Mononuclear cell (primary cell): ENCODE measurements around the gene CLEC10A. TPM values are rescaled to one million over a fixed set of nuclear protein-coding genes. Genes with fewer than 3 reads are reported as not detected.

ENCODE experiments used
- H3K27me3 ChIP-seq: 2 replicates; pipeline ENCODE4 v1.6.0; 2011; ENCODE audit warnings: low read length, control low read depth; ENCODE audit not compliant: insufficient read depth
- H3K4me1 ChIP-seq: 2 replicates; pipeline ENCODE4 v1.5.1; 2011; ENCODE audit warnings: mild to moderate bottlenecking, low read length, control low read depth; ENCODE audit not compliant: insufficient read depth
- H3K4me3 ChIP-seq: 2 replicates; pipeline ENCODE4 v1.5.1; 2011; ENCODE audit warnings: mild to moderate bottlenecking, low read length, moderate library complexity
- H3K9me3 ChIP-seq: 2 replicates; pipeline ENCODE4 v1.5.1; 2011; ENCODE audit warnings: low read depth, mild to moderate bottlenecking, control low read depth, low read length
- total RNA-seq: library from RNA; depleted of rRNA; stranded (reverse); fragments of >200 nt; gene quantifications from one replicate; pipeline ENCODE4 v1.2.3, GENCODE V29; 2012

CLEC10A gene
- total RNA-seq, 1 donor: 8.6 TPM

GRCh38 chr17:7042501-7043181, 37.4 kb downstream of the CLEC10A start:
- Histone ChIP-seq H3K4me1 (peaks cover 47% of the 10 kb centered on the region), H3K9me3 (no peaks in the 10 kb centered on the region), H3K4me3 (peak overlapping the region; percentile 30), H3K27me3 (peaks cover 38% of the 10 kb centered on the region)

GRCh38 chr17:7041607-7042500, 38.2 kb downstream of the CLEC10A start:
- H3K9me3 ChIP-seq: no peaks in the 10 kb centered on the region
- peaks cover 43% of the 10 kb centered on the region for H3K4me1 ChIP-seq
- peaks cover 38% of the 10 kb centered on the region for H3K27me3 ChIP-seq
- H3K4me3 ChIP-seq: no peak overlapping the region

GRCh38 chr17:7039832-7040231, 40.2 kb downstream of the CLEC10A start:
- H3K4me3 ChIP-seq: no peak overlapping the region
- H3K4me1 ChIP-seq: peaks cover 48% of the 10 kb centered on the region
- H3K9me3 ChIP-seq: no peaks in the 10 kb centered on the region
- H3K27me3 ChIP-seq: peaks cover 31% of the 10 kb centered on the region

GRCh38 chr17:7038025-7038862, 41.8 kb downstream of the CLEC10A start:
- Histone ChIP-seq H3K4me1 (peaks cover 52% of the 10 kb centered on the region), H3K9me3 (no peaks in the 10 kb centered on the region)

GRCh38 chr17:7035591-7036368, 44.3 kb downstream of the CLEC10A start, which contains the start of gene SLC16A13:
SLC16A13 (plus strand) TSS chr17:7036015; CDS start chr17:7036383, 368 bp downstream.
- Histone ChIP-seq H3K4me3 (peak within 1 kb of the TSS; percentile 78), H3K9me3 (no peaks in the 10 kb centered on the region), H3K4me1 (peaks cover 34% of the 10 kb centered on the region), H3K27me3 (no peaks in the 10 kb centered on the region)

More at GRCh38 chr17:7038025-7038862, 41.8 kb downstream of the CLEC10A start:
- H3K27me3 ChIP-seq: peaks cover 16% of the 10 kb centered on the region
- no peak overlapping the region for H3K4me3 ChIP-seq

- Histone ChIP-seq H3K4me1 (peaks cover 39% of the 10 kb centered on the region), H3K27me3 (no peaks in the 10 kb centered on the region), H3K4me3 (peak overlapping the region; percentile 78), H3K9me3 (no peaks in the 10 kb centered on the region)
These were observed 45.0 kb downstream of the CLEC10A start for GRCh38 chr17:7034955-7035590.

- Histone ChIP-seq H3K27me3 (no peaks in the 10 kb centered on the region), H3K9me3 (no peaks in the 10 kb centered on the region), H3K4me3 (no peak overlapping the region), H3K4me1 (peaks cover 31% of the 10 kb centered on the region)
These were observed 50.4 kb downstream of the CLEC10A start for GRCh38 chr17:7029659-7030058.

- no peaks in the 10 kb centered on the region for H3K9me3 ChIP-seq
- peaks cover 26% of the 10 kb centered on the region for H3K4me1 ChIP-seq
- no peaks in the 10 kb centered on the region for H3K27me3 ChIP-seq
- H3K4me3 ChIP-seq: no peak overlapping the region
These were observed 51.0 kb downstream of the CLEC10A start for GRCh38 chr17:7029096-7029495.

GRCh38 chr17:7027335-7027734, 52.7 kb downstream of the CLEC10A start:
- peaks cover 6% of the 10 kb centered on the region for H3K27me3 ChIP-seq
- H3K4me3 ChIP-seq: no peak overlapping the region
- no peaks in the 10 kb centered on the region for H3K9me3 ChIP-seq
- peaks cover 37% of the 10 kb centered on the region for H3K4me1 ChIP-seq

- Histone ChIP-seq H3K27me3 (peaks cover 6% of the 10 kb centered on the region), H3K9me3 (no peaks in the 10 kb centered on the region), H3K4me3 (no peak overlapping the region), H3K4me1 (peaks cover 44% of the 10 kb centered on the region)
These were observed 53.5 kb downstream of the CLEC10A start for GRCh38 chr17:7026471-7027115.

- Histone ChIP-seq H3K27me3 (peaks cover 6% of the 10 kb centered on the region), H3K4me1 (peaks cover 47% of the 10 kb centered on the region), H3K4me3 (no peak overlapping the region), H3K9me3 (no peaks in the 10 kb centered on the region)
These were observed 54.8 kb downstream of the CLEC10A start for GRCh38 chr17:7025245-7025644.
